KMS-11 (cell line): ENCODE data around the gene ARHGEF33.

Experiments used
- H2AFZ ChIP-seq: fragments of 200-600 bp; sonication (generic); 2 replicates; pipeline ENCODE4 v1.6.1; 2016; ENCODE audit warnings: antibody characterized with exemption, mixed run types, low read depth
- H3K27ac ChIP-seq: fragments of 200-600 bp; sonication (generic); 2 replicates; pipeline ENCODE4 v1.6.1; 2016; ENCODE audit warnings: mild to moderate bottlenecking, mixed run types
- H3K27me3 ChIP-seq: fragments of 200-600 bp; sonication (generic); 2 replicates; pipeline ENCODE4 v1.6.1; 2017; ENCODE audit warnings: mild to moderate bottlenecking, low read depth, mixed run types, moderate library complexity; ENCODE audit not compliant: insufficient read depth
- H3K36me3 ChIP-seq: fragments of 200-600 bp; sonication (generic); 2 replicates; pipeline ENCODE4 v1.6.1; 2017; ENCODE audit warnings: mild to moderate bottlenecking, mixed run types; ENCODE audit not compliant: insufficient read depth
- H3K4me1 ChIP-seq: fragments of 200-600 bp; sonication (generic); 2 replicates; pipeline ENCODE4 v1.6.1; 2016; ENCODE audit warnings: mild to moderate bottlenecking, low read depth, mixed run types; ENCODE audit not compliant: poor library complexity, severe bottlenecking
- H3K4me2 ChIP-seq: fragments of 200-600 bp; sonication (generic); 2 replicates; pipeline ENCODE4 v1.7.0; 2016; ENCODE audit warnings: mild to moderate bottlenecking, mixed run types
- H3K4me3 ChIP-seq: fragments of 200-600 bp; sonication (generic); IDR thresholded peaks from 2 replicates; pipeline ENCODE4 v1.6.1; 2017; ENCODE audit warnings: low read depth, low read length, mixed read lengths; ENCODE audit not compliant: insufficient read depth
- H3K79me2 ChIP-seq: fragments of 200-600 bp; sonication (generic); 2 replicates; pipeline ENCODE4 v1.6.1; 2016; ENCODE audit warnings: low read depth, mixed run types; ENCODE audit not compliant: insufficient read depth
- H3K9ac ChIP-seq: fragments of 200-600 bp; sonication (generic); 2 replicates; pipeline ENCODE4 v1.6.1; 2016; ENCODE audit warnings: mild to moderate bottlenecking, mixed run types
- H4K20me1 ChIP-seq: fragments of 200-600 bp; sonication (generic); 2 replicates; pipeline ENCODE4 v1.6.1; 2016; ENCODE audit warnings: mild to moderate bottlenecking, mixed run types; ENCODE audit not compliant: insufficient read depth
- CTCF ChIP-seq: fragments of 200-600 bp; sonication (generic); conservative IDR thresholded peaks from 2 replicates; pipeline ENCODE4 v1.6.1; 2017; ENCODE audit warnings: low read depth, mild to moderate bottlenecking, antibody characterized with exemption, low read length, moderate library complexity, mixed read lengths

ARHGEF33 gene

GRCh38 chr2:39017334-39017733 lies 127.7 kb downstream of the ARHGEF33 start:
- TF ChIP-seq CTCF: no peak
- H4K20me1 ChIP-seq: no peaks in the 10 kb centered on the region
- no peak overlapping the region for H3K4me3 ChIP-seq
- no peak overlapping the region for H3K9ac ChIP-seq
- H2AFZ ChIP-seq: no peak overlapping the region
- no peaks in the 10 kb centered on the region for H3K4me1 ChIP-seq
- no peaks in the 10 kb centered on the region for H3K79me2 ChIP-seq
- H3K4me2 ChIP-seq: no peak overlapping the region
- H3K36me3 ChIP-seq: no peaks in the 10 kb centered on the region
- H3K27me3 ChIP-seq: no peaks in the 10 kb centered on the region
- no peak overlapping the region for H3K27ac ChIP-seq

GRCh38 chr2:39018638-39019037 lies 129.0 kb downstream of the ARHGEF33 start:
- Histone ChIP-seq H3K4me1 (no peaks in the 10 kb centered on the region), H3K79me2 (no peaks in the 10 kb centered on the region), H3K9ac (no peak overlapping the region), H4K20me1 (no peaks in the 10 kb centered on the region), H3K36me3 (no peaks in the 10 kb centered on the region), H3K27ac (no peak overlapping the region), H3K4me3 (no peak overlapping the region), H3K4me2 (no peak overlapping the region), H3K27me3 (no peaks in the 10 kb centered on the region), H2AFZ (no peak overlapping the region)
- no peak for TF ChIP-seq CTCF

- H3K4me2 ChIP-seq: no peak overlapping the region
- H3K4me1 ChIP-seq: no peaks in the 10 kb centered on the region
Observed at GRCh38 chr2:39020383-39020782, 130.7 kb downstream of the ARHGEF33 start.

GRCh38 chr2:39022642-39023235 lies 133.1 kb downstream of the ARHGEF33 start:
- H3K79me2 ChIP-seq: no peaks in the 10 kb centered on the region
- H3K9ac ChIP-seq: no peak overlapping the region
- no peaks in the 10 kb centered on the region for H4K20me1 ChIP-seq
- H3K36me3 ChIP-seq: no peaks in the 10 kb centered on the region
- H3K27me3 ChIP-seq: no peaks in the 10 kb centered on the region
- no peak for TF ChIP-seq CTCF
- H3K4me2 ChIP-seq: no peak overlapping the region
- no peaks in the 10 kb centered on the region for H3K4me1 ChIP-seq
- H3K4me3 ChIP-seq: no peak overlapping the region
- H3K27ac ChIP-seq: no peak overlapping the region
- no peak overlapping the region for H2AFZ ChIP-seq

More at GRCh38 chr2:39020383-39020782, 130.7 kb downstream of the ARHGEF33 start:
- no peaks in the 10 kb centered on the region for H3K27me3 ChIP-seq
- H3K79me2 ChIP-seq: no peaks in the 10 kb centered on the region
- no peak for TF ChIP-seq CTCF
- H2AFZ ChIP-seq: no peak overlapping the region
- H4K20me1 ChIP-seq: no peaks in the 10 kb centered on the region
- H3K27ac ChIP-seq: no peak overlapping the region
- H3K36me3 ChIP-seq: no peaks in the 10 kb centered on the region
- H3K4me3 ChIP-seq: no peak overlapping the region
- no peak overlapping the region for H3K9ac ChIP-seq
